Erythroblast (primary cell): ENCODE measurements around the gene FXYD5.

Experiments used
- GATA1 ChIP-seq: IDR thresholded peaks from 2 replicates; pipeline ENCODE4 v1.6.1; 2011; ENCODE audit warnings: low read depth, mild to moderate bottlenecking, control low read depth, low read length, moderate library complexity
- POLR2A ChIP-seq: IDR thresholded peaks from 2 replicates; pipeline ENCODE4 v1.6.1; 2011; ENCODE audit warnings: mild to moderate bottlenecking, low read length

DNA sequence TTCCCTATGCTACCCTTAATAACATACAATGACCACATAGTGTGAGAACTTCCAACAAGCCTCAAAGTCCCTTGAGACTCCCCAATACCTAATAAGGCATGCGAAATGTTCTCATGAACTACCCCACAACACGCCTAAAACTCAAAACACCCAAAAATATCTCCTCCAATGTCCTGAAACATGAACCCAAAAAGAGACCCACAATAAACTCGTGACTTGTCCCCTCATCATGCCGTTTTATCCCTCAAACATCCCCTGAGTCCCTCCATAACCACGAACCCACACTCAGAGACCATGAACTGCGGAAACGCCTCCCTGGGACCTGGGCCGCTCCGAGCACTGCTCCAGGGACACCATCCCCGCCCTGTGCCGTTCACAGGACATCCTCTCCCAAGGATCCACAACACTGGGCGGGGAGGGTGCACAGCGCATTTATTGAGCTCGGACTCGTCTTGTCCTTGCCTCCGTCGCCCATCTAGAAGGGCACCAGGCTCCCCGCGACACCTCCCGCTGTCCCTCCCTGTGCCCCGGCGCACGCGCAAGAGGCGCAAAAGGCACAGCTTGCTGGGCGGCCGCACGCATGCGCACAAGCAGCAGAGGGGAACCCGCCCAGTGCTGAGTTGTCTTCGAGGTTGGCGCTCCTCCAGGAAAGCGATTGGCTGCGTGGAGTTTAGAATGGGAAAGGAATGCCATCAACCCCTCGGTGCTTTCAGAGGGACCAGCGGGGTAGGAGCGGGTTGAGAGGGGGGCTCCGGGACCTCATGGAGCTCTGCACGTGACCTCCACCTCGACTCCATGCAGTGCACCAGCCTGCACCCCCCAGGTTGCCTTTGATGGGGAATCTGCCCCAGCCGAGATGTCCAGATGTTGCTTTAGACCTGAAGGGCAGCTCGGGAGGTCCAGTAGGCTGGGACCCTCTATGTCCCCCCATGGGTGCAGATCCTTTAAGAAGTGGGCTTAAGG is 30.2 kb upstream of the FXYD5 start:
- TF ChIP-seq POLR2A, result peak; percentile 68
- no peak for TF ChIP-seq GATA1
